ENCODE measurements around the gene MMP12.

DNA sequence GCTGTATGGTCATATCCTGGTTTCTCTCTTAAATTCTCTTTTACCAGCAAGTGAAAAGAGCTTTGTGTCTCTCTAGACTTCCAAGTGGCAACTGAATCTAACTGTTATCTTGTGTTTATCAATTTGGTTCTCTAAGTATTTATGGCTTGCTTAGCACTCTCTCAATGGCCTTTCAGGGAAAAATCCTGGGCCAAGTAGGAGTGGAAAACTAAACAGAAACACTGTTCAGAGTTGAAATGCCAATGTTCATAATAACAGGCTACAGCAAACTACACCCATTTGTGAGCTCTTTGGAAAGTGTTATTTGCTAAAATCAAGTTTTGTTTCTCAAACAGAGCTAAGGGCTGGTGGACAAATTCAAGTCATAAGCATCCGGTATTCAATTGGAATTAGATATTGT, 10.1 kb downstream of the MMP12 start:
- TF ChIP-seq, protein P1, sequence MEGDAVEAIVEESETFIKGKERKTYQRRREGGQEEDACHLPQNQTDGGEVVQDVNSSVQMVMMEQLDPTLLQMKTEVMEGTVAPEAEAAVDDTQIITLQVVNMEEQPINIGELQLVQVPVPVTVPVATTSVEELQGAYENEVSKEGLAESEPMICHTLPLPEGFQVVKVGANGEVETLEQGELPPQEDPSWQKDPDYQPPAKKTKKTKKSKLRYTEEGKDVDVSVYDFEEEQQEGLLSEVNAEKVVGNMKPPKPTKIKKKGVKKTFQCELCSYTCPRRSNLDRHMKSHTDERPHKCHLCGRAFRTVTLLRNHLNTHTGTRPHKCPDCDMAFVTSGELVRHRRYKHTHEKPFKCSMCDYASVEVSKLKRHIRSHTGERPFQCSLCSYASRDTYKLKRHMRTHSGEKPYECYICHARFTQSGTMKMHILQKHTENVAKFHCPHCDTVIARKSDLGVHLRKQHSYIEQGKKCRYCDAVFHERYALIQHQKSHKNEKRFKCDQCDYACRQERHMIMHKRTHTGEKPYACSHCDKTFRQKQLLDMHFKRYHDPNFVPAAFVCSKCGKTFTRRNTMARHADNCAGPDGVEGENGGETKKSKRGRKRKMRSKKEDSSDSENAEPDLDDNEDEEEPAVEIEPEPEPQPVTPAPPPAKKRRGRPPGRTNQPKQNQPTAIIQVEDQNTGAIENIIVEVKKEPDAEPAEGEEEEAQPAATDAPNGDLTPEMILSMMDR (IDR thresholded peaks at IDR 0.05) = no peak
- TF ChIP-seq, protein P2, sequence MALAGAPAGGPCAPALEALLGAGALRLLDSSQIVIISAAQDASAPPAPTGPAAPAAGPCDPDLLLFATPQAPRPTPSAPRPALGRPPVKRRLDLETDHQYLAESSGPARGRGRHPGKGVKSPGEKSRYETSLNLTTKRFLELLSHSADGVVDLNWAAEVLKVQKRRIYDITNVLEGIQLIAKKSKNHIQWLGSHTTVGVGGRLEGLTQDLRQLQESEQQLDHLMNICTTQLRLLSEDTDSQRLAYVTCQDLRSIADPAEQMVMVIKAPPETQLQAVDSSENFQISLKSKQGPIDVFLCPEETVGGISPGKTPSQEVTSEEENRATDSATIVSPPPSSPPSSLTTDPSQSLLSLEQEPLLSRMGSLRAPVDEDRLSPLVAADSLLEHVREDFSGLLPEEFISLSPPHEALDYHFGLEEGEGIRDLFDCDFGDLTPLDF (CRISPR knock-in tag; IDR thresholded peaks at IDR 0.05) = no peak
- TF ChIP-seq ZNF532 (CRISPR knock-in tag; IDR thresholded peaks at IDR 0.05; ENCODE audit: borderline replicate concordance) = no peak
- TF ChIP-seq OVOL2 (CRISPR knock-in tag; IDR thresholded peaks at IDR 0.05; ENCODE audit: borderline replicate concordance) = no peak
- no peak for TF ChIP-seq STAT6 (CRISPR knock-in tag; conservative IDR thresholded peaks at IDR 0.05; ENCODE audit: low read depth)
- no peak for TF ChIP-seq NFYB (CRISPR knock-in tag; conservative IDR thresholded peaks at IDR 0.05; ENCODE audit: low read depth)
- TF ChIP-seq USF1 (CRISPR knock-in tag; IDR thresholded peaks at IDR 0.05) = no peak
- TF ChIP-seq, protein P3, sequence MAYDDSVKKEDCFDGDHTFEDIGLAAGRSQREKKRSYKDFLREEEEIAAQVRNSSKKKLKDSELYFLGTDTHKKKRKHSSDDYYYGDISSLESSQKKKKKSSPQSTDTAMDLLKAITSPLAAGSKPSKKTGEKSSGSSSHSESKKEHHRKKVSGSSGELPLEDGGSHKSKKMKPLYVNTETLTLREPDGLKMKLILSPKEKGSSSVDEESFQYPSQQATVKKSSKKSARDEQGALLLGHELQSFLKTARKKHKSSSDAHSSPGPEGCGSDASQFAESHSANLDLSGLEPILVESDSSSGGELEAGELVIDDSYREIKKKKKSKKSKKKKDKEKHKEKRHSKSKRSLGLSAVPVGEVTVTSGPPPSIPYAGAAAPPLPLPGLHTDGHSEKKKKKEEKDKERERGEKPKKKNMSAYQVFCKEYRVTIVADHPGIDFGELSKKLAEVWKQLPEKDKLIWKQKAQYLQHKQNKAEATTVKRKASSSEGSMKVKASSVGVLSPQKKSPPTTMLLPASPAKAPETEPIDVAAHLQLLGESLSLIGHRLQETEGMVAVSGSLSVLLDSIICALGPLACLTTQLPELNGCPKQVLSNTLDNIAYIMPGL (CRISPR knock-in tag; IDR thresholded peaks at IDR 0.05) = no peak
- no peak for TF ChIP-seq JUN (CRISPR knock-in tag; IDR thresholded peaks at IDR 0.05)
